Breast epithelium (tissue), 4 donors: ENCODE measurements around the gene KLHL6. TPM values are rescaled to one million over a fixed set of nuclear protein-coding genes. Genes with fewer than 3 reads are reported as not detected.
"Not testable (repeated sequence)": the region's sequence is repeated elsewhere in the genome, so short reads cannot be mapped to it uniquely, and the experiment has no call there.

Experiments
- DNase-seq, 2 donors: peaks; one replicate each; pipeline ENCODE4 v3.0.0-alpha.2; 2019; ENCODE audit warnings: low spot score in 2 of 2
- H3K27ac ChIP-seq, 2 donors: fragments of 200-600 bp; sonication (generic) in 1 of 2; one replicate each; pipeline ENCODE4 v1.5.1; 2016 to 2019; ENCODE audit warnings: mild to moderate bottlenecking in 1 of 2
- H3K27me3 ChIP-seq, 2 donors: fragments of 200-600 bp; sonication (generic) in 1 of 2; one replicate each; pipeline versions ENCODE4 v1.5.1 to v1.6.0; 2017 to 2019; ENCODE audit warnings: control low read depth in 1 of 2, mild to moderate bottlenecking in 1 of 2
- H3K36me3 ChIP-seq: fragments of 200-600 bp; one replicate; pipeline ENCODE4 v1.5.1; 2019
- H3K4me1 ChIP-seq, 2 donors: fragments of 200-600 bp; sonication (generic); one replicate each; pipeline ENCODE4 v1.5.1; 2016 to 2019; ENCODE audit warnings: control low read depth in 1 of 2
- H3K4me3 ChIP-seq, 3 donors: fragments of 200-600 bp; sonication (generic); 1 replicate in 2 of 3; 2 replicates in 1 of 3; pipeline ENCODE4 v1.5.1; 2016 to 2019; ENCODE audit warnings: mild to moderate bottlenecking in 3 of 3, moderate library complexity in 2 of 3
- H3K9me3 ChIP-seq, 2 donors: fragments of 200-600 bp; sonication (generic) in 1 of 2; one replicate each; pipeline ENCODE4 v1.5.1; 2016 to 2019; ENCODE audit warnings: control low read depth in 1 of 2
- CTCF ChIP-seq, 3 donors: fragments of 450-650 bp; IDR thresholded peaks; one replicate each; pipeline ENCODE4 v1.5.1; 2016 to 2017; ENCODE audit warnings: antibody characterized with exemption in 3 of 3, mild to moderate bottlenecking in 3 of 3, moderate library complexity in 3 of 3
- POLR2A ChIP-seq: fragments of 450-650 bp; IDR thresholded peaks from one replicate; pipeline ENCODE4 v1.6.1; 2016; ENCODE audit warnings: antibody characterized with exemption, mild to moderate bottlenecking, moderate library complexity
- POLR2AphosphoS5 ChIP-seq, 3 donors: sonication (generic); formaldehyde crosslinking; IDR thresholded peaks; one replicate each; pipeline ENCODE4 v1.6.1; 2017; ENCODE audit warnings: antibody characterized with exemption in 3 of 3
- intact Hi-C: fragments of 100-400 bp; cut with DNase I; formaldehyde crosslinking; loops from one replicate; pipeline ENCODE4 v1.15.1; 2023; ENCODE audit warnings: low total_unique reads
- total RNA-seq, 3 donors: library from RNA; depleted of rRNA; stranded (reverse); fragments of >200 nt; gene quantifications; one replicate each; pipeline ENCODE4 v1.1.0, GENCODE V29; 2016

Gene KLHL6
- total RNA-seq, 3 donors from 2014 or later, result 2.7 to 7.9 (median 4.3) TPM

GRCh38 chr3:183484431-183485075, 71.0 kb downstream of the KLHL6 start:
- Histone ChIP-seq H3K9me3 (no peaks in the 10 kb centered on the region), H3K27ac (no peak overlapping the region), H3K4me1 (no peaks in the 10 kb centered on the region), H3K27me3 (no peaks in the 10 kb centered on the region), H3K4me3 (no peak overlapping the region), H3K36me3 (no peaks in the 10 kb centered on the region)
- no peak for DNase-seq
- TF ChIP-seq CTCF (IDR thresholded peaks at IDR 0.05), result no peak
- TF ChIP-seq POLR2A, result no peak
- TF ChIP-seq POLR2AphosphoS5 (IDR thresholded peaks at IDR 0.05), result no peak
- intact Hi-C loops, result no loop called here

- H3K9me3 ChIP-seq, result no peaks in the 10 kb centered on the region
- H3K27ac ChIP-seq, result no peak overlapping the region
These were observed 73.9 kb downstream of the KLHL6 start for GRCh38 chr3:183481582-183481981.

GRCh38 chr3:183478501-183478900, 77.0 kb downstream of the KLHL6 start:
- intact Hi-C loops, result no loop called here
- peaks cover 0 to 3% of the 10 kb centered on the region in 2 donors for H3K4me1 ChIP-seq
- H3K36me3 ChIP-seq, result no peaks in the 10 kb centered on the region
- peak overlapping the region in 1 of 2 donors; percentile 57 for H3K27ac ChIP-seq
- no peaks in the 10 kb centered on the region for H3K9me3 ChIP-seq
- H3K27me3 ChIP-seq, result no peaks in the 10 kb centered on the region
- H3K4me3 ChIP-seq, result no peak overlapping the region
- TF ChIP-seq POLR2A (no peak), CTCF (IDR thresholded peaks at IDR 0.05) (no peak), POLR2AphosphoS5 (IDR thresholded peaks at IDR 0.05) (no peak)
- no peak for DNase-seq

More at GRCh38 chr3:183481582-183481981, 73.9 kb downstream of the KLHL6 start:
- peaks cover 0 to 3% of the 10 kb centered on the region in 2 donors for H3K4me1 ChIP-seq
- DNase-seq, result no peak
- no peaks in the 10 kb centered on the region for H3K36me3 ChIP-seq
- no peak overlapping the region for H3K4me3 ChIP-seq
- H3K27me3 ChIP-seq, result no peaks in the 10 kb centered on the region
- TF ChIP-seq POLR2A (no peak), CTCF (IDR thresholded peaks at IDR 0.05) (no peak), POLR2AphosphoS5 (IDR thresholded peaks at IDR 0.05) (no peak)
- intact Hi-C loops, result no loop called here

- intact Hi-C loops, result no loop called here
- no peak overlapping the region for H3K4me3 ChIP-seq
These were observed 77.6 kb downstream of the KLHL6 start for GRCh38 chr3:183477801-183478456.

GRCh38 chr3:183475764-183476162, 79.7 kb downstream of the KLHL6 start:
- H3K4me1 ChIP-seq, H3K4me3 ChIP-seq, H3K27ac ChIP-seq, DNase-seq, H3K9me3 ChIP-seq, H3K36me3 ChIP-seq, H3K27me3 ChIP-seq, intact Hi-C loops: not testable (repeated sequence)

More at GRCh38 chr3:183477801-183478456, 77.6 kb downstream of the KLHL6 start:
- Histone ChIP-seq H3K27me3 (no peaks in the 10 kb centered on the region), H3K9me3 (no peaks in the 10 kb centered on the region), H3K27ac (peak overlapping the region in 1 of 2 donors; percentile 57), H3K36me3 (no peaks in the 10 kb centered on the region), H3K4me1 (peaks cover 0 to 3% of the 10 kb centered on the region in 2 donors)
- TF ChIP-seq POLR2AphosphoS5 (IDR thresholded peaks at IDR 0.05), result no peak
- TF ChIP-seq POLR2A, result no peak
- no peak for TF ChIP-seq CTCF (IDR thresholded peaks at IDR 0.05)
- DNase-seq, result no peak
